OCI-M1 (cell line): Measurements from ENCODE around the gene GLP1R.

Experiments used
- DNase-seq: peaks from one replicate; lab custom pipeline; 2025; lab: John Stamatoyannopoulos, UW

GLP1R gene

DNA sequence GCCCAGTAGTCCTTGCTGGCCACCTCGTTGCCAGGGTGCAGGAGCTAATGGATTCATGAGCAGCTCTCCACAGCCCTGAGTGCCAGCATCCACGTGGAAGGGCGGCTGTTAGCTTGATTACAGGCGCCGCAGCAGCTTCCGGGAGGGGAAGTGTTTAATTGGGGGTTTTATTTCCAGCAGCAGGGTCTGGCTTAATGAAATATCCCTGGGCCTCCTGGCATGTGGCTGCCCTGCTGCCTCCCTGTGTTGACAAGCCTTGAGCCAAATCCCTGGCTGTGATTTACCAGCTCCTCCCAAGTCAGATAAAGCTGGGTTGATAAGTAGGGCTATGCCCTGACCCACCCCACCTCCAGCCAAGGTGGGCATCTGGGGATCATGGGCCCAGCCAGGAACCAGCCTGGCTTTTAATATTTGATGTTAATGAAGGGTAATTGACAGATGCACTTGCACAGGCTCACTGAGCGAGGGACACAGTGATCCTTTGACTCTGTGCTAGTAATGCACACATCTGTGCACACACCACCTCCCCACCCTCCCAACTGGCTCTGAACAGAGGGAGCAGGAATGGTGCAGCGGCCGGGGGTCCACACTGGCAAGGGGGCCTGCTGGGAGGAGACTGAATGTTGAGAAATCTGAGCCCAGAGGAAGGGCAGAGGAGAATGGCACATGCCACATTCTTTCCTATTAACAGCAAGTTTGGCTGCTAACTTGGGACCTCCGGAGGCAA lies 13.6 kb downstream of the GLP1R start:
- DNase-seq = no peak

DNA sequence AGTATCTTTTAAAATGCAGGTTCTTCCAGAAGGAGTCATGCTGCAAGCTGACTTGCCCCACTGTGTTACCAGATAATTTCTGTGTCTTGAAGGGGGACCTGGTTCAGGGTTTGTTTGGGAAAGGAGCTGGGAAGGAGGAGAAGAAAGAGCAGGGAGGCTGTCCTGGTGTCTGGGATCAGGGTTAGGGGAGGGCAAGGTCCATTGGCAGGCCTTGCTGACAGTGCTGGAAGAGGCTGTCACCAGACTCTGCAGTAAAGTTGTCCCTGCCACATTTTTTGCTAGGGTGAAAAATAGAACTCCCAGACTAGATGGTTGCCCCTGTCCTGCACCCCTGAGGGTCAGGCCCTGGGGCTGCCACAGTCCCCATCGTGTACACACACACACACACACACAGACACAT lies 14.9 kb downstream of the GLP1R start:
- DNase-seq = no peak

DNA sequence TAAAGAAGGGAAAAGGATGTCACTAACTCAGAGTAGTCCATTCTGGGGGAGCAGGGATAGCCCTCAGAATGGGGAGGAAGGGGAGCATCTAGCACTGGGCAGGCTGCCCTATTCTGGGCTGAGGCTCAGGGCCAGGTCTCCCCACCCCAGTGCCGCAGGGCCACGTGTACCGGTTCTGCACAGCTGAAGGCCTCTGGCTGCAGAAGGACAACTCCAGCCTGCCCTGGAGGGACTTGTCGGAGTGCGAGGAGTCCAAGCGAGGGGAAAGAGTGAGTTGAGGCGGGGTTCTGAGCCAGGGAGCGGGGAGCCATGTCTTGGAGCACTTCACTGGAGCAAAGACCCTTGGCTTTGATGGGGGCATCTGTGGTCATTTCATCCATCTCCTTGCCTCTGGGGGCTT lies 17.0 kb downstream of the GLP1R start:
- DNase-seq = no peak

DNA sequence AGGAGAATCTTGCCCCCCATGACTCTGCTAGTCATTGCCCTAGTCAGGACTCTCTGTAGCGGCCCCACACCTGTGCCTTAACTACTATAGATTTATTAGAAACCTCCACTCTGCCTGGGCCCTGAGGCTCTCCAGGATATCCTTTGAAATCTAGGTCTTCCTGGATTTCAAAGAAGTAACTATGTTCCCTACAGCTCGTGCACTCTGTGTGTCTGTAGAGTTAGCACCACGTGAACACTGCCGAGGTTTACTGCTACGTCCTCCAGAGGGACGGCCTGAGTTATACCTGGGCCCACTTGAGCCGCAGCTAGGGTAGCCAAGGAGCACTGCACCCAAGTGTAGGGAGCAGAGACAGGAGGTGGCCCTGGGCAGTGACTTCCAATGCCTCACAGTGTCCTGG lies 19.8 kb downstream of the GLP1R start:
- no peak for DNase-seq

DNA sequence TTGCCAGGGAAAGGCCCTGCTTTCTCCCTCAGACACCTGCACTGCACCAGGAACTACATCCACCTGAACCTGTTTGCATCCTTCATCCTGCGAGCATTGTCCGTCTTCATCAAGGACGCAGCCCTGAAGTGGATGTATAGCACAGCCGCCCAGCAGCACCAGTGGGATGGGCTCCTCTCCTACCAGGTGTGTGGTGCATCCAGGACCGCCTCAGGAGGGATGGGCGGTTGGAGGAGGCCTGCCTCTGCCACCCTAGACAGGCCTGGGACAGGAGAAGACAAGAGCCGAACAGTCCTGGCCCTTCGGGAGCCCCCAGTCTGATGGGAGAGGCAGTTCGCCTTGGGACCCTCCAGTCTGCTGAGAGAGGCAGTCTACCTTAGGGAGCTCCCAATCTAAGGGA lies 24.2 kb downstream of the GLP1R start:
- no peak for DNase-seq

DNA sequence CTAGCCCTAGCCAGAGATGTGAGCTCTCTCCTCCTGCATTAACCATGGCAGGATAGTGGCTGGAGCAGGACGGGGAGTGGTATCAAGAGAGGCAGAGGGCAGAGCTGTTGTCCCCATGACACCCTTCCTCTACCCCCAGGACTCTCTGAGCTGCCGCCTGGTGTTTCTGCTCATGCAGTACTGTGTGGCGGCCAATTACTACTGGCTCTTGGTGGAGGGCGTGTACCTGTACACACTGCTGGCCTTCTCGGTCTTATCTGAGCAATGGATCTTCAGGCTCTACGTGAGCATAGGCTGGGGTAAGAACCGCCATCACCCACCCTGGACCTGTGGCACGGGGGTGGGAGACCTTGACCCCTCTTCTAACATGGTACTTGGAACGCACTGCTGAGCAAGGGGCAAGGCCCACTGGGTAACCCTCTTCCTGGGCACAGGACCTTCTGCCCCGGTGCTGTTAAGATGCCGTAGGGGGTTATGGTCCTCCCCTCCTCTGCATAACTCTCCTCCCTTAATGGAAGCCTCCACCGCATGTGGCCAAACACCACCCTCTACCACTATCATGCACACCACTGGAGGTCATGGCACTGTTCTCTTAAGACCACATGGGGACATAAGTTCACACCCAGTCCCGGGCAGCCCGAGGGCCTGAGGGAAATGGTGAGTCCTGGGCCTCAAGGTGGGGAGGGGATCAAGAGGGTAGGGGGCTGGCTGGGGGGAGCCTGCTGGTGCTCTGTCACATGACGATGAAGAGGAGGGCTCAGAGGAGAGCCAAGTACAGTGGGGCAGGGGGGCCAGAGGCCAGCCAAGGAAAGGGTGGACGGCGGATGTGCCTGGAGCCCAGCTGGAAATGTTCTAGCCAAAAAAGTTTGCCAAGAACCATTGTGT lies 25.1 kb downstream of the GLP1R start:
- DNase-seq = no peak

DNA sequence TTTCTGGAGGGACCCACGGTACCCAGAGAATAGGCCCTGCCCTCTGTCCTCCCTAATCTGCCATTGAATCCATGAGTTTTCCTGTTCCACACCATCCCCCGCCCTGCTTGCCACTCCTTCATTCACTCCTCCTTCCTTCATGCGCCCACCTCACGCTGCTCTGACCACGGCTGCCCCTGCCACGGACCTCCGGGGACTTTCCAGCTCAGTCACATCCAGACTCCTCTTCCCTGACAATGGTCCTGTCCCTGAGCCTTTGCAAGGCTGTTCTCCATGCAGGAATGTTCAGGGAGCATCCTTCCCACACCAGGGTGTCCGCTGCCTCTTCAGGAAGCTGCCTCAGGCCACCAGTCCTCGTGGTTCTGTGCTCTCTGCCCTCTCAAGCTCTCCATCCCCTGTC lies 25.9 kb downstream of the GLP1R start:
- no peak for DNase-seq

DNA sequence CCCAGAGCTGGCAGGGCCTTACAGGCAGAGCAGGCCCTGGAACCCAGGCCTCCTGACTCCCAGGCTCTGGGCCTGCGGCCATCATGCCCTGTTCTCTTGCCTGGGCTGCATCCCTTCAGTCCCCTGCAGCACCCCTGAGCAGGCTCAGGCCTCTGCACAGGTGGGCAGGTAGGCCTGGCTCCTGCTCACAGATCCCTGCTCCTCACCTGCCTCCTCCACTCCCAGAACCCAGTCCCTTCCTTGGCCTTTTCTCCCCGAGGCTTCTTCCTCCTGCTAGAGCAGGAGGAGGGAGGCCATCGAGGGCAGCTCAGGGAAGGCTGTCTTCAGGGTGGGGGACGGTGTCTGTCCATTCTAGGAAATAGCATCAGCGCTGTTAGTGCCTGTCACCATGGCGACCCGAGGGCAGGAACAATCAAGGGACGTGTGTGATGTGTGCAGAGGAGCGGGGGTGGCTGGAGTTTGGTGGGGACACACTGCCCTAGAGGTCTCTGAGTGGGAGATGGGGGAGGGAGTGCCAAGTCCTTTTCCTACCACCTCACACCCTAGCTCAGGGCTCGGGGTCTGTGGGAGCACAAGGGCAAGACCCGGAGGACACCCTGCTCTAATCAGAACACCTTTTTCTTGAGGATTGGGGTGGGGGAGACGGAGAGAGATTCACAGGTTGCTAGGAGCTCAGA lies 26.6 kb downstream of the GLP1R start:
- no peak for DNase-seq

DNA sequence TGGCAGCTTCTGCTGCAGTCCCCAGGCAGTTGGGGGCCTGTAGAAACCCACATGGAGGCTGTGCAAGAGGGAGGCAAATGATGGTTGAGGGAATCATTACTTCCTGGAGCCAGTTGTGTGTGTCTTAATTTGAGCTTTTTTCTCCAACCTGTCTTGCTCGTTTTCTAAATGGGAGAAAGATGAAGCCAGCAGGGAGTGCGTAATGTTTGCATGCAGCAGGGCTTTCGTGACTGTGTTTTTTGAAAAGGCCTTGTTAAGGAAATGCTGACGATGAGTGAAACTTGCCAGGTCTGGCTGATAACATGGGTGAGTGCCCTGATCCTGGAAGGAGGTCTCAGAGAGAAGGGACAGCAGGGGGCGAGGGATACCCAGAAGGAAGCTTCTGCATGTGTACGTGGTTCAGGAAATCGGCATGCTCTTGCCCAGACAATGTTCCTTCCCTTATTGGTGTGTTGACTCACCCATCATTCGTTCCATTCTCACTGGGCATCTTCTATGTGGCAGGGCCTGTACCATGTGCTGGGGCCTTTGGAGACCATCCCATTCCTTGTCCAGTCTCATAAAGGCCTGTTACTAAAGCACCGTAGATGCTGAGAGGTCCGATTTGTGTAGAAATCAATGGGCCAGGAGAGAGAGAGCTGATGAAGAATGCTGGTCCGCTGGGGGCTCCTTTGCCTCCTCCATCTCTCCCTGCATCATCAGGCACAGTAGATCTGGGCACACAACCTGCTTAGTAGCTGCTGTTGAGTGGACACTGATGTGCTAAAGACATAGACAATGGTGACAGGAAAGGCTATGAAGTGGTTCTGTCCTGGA lies 27.4 kb downstream of the GLP1R start:
- DNase-seq = no peak

DNA sequence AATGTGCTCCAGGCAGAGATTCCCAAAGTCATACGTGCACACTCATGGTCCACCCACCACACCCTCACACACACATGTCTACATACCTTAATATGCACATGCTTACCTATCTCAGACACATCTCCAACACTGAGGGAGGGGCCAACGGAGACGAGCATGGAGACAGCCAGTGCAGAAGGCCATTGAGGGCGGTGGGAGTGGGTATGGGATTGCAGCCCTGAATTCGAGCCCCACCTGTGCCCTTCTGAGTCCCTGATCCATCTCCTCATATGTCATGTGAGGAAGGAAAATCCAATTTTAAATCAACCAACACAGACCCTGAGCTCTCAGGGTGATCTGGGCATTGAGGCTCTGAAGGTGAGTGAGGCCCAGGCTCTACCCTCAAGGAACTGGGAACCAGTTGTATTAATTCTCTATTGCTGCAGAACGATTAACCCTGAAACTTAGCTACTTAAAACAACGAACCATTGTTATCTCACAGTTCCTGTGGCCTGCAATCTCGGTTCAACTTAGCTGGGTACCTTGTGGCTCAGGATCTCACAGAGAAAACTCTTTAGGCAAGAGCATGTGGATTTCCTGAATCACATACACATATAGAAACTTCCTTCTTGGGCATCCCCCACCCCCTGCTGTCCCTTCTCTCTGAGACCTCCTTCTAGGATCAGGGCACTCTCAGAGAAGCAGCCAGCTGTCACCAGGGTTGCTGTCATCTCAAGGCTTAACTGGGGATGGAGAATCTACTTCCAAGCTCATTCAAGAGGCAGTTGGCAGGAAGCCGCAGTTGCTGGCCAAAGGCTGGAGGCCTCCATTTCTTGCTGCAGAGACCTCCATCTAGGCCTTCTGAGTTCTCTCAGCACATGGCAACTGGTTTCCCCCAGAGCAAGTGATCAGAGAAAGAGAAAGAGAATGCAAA lies 28.3 kb downstream of the GLP1R start:
- DNase-seq = no peak

DNA sequence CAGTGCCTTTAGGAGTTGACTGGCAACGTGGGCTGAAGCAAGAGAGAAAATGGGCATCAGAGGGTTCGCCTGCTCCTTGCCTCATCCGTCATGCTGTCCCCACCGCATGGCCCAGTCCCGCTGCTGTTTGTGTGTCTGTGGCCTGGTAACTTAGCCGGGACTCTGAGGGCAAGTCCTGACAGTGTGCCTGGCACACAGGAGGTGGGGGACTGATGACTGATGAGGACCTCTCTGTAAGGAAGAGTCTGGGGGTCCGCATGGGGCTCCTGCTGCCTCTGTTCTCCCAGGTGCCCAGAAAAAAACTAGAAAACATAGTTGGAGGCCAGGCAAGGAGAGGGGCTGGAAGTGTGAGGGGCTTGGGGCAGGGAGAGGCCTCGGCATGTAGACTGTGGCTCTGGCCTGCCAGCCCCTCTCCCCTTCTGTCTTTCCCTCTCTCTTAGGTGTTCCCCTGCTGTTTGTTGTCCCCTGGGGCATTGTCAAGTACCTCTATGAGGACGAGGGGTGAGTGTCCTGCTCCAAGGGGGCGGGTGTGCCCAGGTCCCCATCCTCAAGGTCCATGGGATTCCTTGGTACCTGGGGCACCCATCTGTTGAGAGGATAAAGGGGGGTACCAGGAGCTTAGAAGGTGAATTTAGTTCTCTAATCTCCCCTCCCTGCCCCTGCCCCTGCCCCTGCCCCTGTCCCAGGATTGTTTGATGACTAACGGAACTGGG lies 29.5 kb downstream of the GLP1R start:
- DNase-seq = no peak

DNA sequence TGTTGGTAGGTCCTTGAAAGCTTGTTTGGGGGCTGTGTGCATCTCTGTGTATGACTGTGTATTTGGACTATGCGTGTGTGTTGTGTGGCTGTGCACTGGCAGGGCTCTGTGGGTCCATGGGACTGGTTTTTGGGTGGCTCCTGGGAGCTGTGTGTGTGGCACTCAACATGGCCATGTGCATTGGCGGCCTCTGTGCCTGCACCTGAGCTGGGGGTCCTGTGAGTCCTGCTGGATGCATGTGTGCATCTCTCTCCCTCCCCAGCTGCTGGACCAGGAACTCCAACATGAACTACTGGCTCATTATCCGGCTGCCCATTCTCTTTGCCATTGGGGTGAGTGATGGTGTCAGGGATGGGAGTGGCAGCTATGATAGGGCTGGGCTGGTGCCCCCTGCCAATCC lies 30.1 kb downstream of the GLP1R start:
- no peak for DNase-seq

DNA sequence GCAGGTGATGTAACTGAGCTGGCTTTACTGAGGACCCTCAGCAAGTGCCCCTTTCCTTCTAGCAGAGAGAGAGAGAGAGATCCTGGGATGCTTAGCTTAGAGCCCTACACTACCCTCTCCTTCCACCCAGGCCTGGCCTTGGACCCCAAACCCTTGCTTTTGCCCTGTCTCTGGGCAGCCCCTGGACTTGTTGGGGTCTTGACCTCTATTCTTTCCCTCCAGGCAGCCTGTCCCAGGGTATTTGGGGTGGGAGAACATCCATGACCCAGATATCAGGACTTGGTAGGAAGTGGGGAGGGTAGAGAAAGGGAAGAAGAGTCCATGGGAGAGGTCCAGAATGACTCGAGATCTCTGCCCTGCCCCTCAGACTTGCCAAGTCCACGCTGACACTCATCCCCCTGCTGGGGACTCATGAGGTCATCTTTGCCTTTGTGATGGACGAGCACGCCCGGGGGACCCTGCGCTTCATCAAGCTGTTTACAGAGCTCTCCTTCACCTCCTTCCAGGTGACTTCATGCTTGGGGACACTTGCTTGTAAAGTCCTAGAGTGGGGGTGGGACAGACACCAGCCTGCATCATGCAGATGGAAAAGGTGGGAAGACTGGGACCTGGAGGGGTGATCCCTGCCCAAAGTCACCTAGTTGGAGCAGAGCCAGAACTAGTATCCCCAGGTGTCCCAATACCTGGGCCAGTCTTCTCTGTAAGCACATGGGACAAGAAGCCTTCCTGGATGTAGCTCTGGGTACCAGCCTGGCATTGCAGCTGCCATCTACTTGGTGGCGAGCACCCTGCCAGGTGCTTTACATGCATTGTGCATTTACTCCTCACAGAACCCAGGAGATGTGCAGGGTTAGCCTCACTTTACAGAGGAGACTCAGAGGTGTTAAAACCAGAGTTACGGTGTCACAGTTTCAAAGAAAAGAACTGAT lies 30.9 kb downstream of the GLP1R start:
- DNase-seq = no peak

DNA sequence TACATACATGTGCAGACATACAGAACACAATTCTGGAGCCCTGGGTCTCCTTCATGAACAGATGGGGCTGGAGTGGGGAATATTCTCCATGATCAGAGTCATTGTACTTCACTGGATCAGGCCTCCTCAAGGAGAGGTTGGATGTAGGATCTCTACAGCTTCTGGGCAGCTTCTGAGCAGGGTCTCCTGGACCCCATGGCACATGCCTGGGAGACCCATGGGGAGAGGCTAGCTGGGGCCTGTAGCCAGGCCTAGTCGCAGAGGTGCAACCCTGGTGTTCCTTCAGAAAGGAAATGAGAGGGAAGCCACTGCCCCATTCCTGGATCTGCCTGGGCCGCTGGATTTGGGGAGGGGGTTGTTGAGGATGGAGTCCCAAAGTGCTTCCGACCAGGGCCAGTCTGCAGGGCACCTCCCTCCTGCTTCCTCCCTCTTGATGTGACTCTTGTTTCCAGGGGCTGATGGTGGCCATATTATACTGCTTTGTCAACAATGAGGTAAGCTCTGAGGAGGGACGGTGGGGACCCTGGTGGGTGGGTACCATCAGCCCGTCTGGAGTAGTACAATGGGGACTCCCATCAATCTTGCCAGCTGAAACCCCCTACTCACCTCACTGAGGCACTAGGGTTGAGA lies 31.8 kb downstream of the GLP1R start:
- DNase-seq = no peak

DNA sequence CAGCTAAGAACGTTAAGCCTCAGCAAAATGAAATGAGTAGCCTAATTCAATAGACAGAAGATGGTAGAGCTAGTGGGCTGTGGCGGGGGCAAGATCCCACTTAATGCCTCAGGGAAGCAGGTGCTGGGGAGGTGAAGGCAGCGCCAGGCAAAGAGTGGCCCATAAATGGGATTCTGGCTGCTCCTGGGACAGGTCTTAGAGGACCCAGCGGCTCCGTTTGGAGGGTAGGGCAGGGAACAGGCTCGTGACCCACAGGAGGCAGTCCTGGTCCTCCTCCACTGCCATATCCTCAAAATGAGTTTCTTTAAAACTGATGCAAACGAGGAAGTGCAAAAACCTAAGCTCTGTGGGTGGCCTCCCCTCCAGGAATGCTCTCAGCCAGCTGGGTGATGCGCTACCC lies 33.7 kb downstream of the GLP1R start:
- no peak for DNase-seq

DNA sequence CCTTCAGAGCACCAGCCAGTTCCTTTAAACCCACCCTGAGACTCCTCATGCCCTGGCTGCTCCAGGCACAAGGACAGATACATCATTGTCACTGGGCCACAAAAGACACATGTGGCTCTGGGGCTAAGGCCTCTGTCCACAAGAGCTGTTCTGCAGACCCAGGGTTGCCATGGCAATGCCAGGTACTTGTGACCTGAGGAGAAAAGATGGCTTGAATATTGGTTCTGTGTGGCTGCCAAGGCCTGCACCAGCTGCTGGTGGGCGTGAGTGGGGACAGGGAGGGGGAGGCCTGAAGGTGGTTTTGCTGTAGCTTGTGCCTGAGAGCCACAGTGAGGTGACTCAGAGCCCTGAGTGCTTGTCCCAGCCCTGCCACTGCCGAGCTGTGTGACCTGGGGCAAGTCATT lies 34.7 kb downstream of the GLP1R start:
- no peak for DNase-seq

DNA sequence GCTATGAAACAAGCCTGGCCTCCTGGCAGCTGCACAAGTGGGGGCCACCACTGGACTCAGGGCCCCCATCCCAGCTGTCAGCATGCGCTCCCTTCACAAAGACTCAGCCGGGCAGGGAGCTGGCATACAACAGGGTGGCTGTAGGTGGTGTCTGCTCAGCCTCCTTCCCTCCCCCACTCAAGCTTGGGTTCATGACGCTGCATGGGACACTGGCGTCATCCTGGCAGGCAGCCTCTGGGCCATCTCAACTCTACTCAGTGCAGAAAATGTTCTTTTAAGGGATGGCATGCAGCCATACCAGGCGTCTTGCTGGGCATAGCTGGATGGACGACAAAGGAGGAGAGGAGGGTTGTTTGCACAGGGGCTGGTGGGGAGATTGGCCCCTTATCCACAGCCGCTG lies 35.9 kb downstream of the GLP1R start:
- DNase-seq = no peak

DNA sequence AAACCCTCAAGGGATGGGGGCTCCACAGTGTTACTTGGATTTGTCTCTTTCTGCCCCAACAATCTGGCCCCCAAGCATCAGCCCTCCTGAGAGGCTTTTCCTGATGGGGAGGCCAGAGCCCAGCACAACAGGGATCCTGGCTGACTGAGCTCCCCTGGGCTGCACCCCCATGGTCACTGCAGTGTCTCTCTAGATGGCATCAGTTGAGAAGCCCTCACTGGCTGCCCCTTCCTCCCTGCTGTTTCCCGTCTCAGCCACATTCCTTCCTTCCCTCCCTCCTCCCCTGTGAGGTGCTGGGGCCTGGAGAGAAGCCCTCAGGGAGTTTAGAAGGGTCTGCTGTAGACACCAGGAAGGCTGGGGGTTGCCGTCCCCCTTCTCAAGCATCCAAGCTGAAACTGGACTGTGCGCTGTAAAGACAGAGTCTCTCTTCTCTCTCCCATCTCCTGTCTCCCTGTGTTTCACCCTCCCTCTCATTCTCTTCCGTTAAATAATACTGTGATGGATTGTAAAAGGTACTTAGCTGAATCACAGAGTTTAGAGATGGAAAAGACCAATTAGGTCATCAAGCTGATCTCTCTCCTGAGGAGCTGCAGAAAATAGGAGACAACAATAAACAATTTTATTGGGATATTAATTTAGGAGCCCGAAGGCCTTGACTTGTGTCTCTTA lies 36.7 kb downstream of the GLP1R start:
- no peak for DNase-seq
